HL-60/S4 treated with retinoic acid at 250 ng/mL for 4 days and 3 days (cell line): ENCODE data around the gene C2CD4B.

ENCODE experiments used
- in situ Hi-C: fragments of 300-500 bp; cut with MboI; formaldehyde crosslinking; loops from 2 replicates; pipeline ENCODE4 v1.7.0; 2022; ENCODE audit warnings: low sequenced_read_pairs

The C2CD4B gene

GRCh38 chr15:62149729-62150128, 15.4 kb downstream of the C2CD4B start:
- in situ Hi-C loops, result no loop called here

- in situ Hi-C loops, result no loop called here
These were observed 17.5 kb downstream of the C2CD4B start for GRCh38 chr15:62147551-62147950.

- in situ Hi-C loops, result no loop called here
These were observed 17.9 kb downstream of the C2CD4B start for GRCh38 chr15:62147149-62147548.

- in situ Hi-C loops, result no loop called here
These were observed 19.9 kb downstream of the C2CD4B start for GRCh38 chr15:62145015-62145735.

- in situ Hi-C loops, result no loop called here
These were observed 22.3 kb downstream of the C2CD4B start for GRCh38 chr15:62142736-62143135.

- in situ Hi-C loops, result no loop called here
These were observed 23.2 kb downstream of the C2CD4B start for GRCh38 chr15:62141643-62142588.

- in situ Hi-C loops, result no loop called here
These were observed 23.9 kb downstream of the C2CD4B start for GRCh38 chr15:62141200-62141599.

- in situ Hi-C loops, result no loop called here
These were observed 27.0 kb downstream of the C2CD4B start for GRCh38 chr15:62138124-62138523.

- in situ Hi-C loops, result no loop called here
These were observed 27.9 kb downstream of the C2CD4B start for GRCh38 chr15:62136911-62137865.

- in situ Hi-C loops, result no loop called here
These were observed 29.5 kb downstream of the C2CD4B start for GRCh38 chr15:62135532-62136134.

- in situ Hi-C loops, result no loop called here
These were observed 31.9 kb downstream of the C2CD4B start for GRCh38 chr15:62133141-62133540.

- in situ Hi-C loops, result no loop called here
These were observed 36.2 kb downstream of the C2CD4B start for GRCh38 chr15:62128916-62129315.

GRCh38 chr15:62126364-62126763, 38.7 kb downstream of the C2CD4B start:
- in situ Hi-C loops, result no loop called here

GRCh38 chr15:62125773-62126172, 39.3 kb downstream of the C2CD4B start:
- in situ Hi-C loops, result no loop called here

GRCh38 chr15:62124973-62125303, 40.1 kb downstream of the C2CD4B start:
- in situ Hi-C loops, result no loop called here

GRCh38 chr15:62124176-62124972, 40.7 kb downstream of the C2CD4B start:
- in situ Hi-C loops, result no loop called here

GRCh38 chr15:62122249-62122648, 42.8 kb downstream of the C2CD4B start:
- in situ Hi-C loops, result no loop called here

- in situ Hi-C loops, result no loop called here
These were observed 43.6 kb downstream of the C2CD4B start for GRCh38 chr15:62121273-62122015.

- in situ Hi-C loops, result no loop called here
These were observed 44.3 kb downstream of the C2CD4B start for GRCh38 chr15:62120776-62121175.
